GM19468 (cell line): Measurements from ENCODE around the gene LMNA.

Source experiments
- ATAC-seq: cut with Tn5 transposase; IDR thresholded peaks from one replicate; pipeline ENCODE4 v1.9.1; 2021; ENCODE audit warnings: mild to moderate bottlenecking, moderate library complexity, moderate number of reproducible peaks; ENCODE audit not compliant: unreplicated experiment; ENCODE audit errors: extremely low read depth

The LMNA gene

GRCh38 chr1:156134716-156135435, 20.4 kb downstream of the LMNA start:
- no peak for ATAC-seq

GRCh38 chr1:156135930-156136871, 21.7 kb downstream of the LMNA start:
- no peak for ATAC-seq

- no peak for ATAC-seq
Observed at GRCh38 chr1:156136970-156137483, 22.5 kb downstream of the LMNA start.

GRCh38 chr1:156138458-156138867, 24.0 kb downstream of the LMNA start:
- no peak for ATAC-seq

- ATAC-seq, result no peak
Observed at GRCh38 chr1:156140879-156141707, 26.6 kb downstream of the LMNA start.

GRCh38 chr1:156143765-156144489, 29.4 kb downstream of the LMNA start:
- ATAC-seq, result no peak

GRCh38 chr1:156144742-156145141, 30.2 kb downstream of the LMNA start:
- no peak for ATAC-seq

GRCh38 chr1:156145650-156146019, 31.1 kb downstream of the LMNA start:
- ATAC-seq, result no peak

GRCh38 chr1:156146020-156146768, 31.7 kb downstream of the LMNA start:
- no peak for ATAC-seq

- no peak for ATAC-seq
Observed at GRCh38 chr1:156146769-156147405, 32.4 kb downstream of the LMNA start.

GRCh38 chr1:156148216-156148615, 33.7 kb downstream of the LMNA start:
- no peak for ATAC-seq

- ATAC-seq, result peak; percentile 34
Observed at GRCh38 chr1:156149374-156150332, 35.1 kb downstream of the LMNA start.

GRCh38 chr1:156150333-156151011, 36.0 kb downstream of the LMNA start:
- no peak for ATAC-seq

- no peak for ATAC-seq
Observed at GRCh38 chr1:156151093-156151688, 36.7 kb downstream of the LMNA start.

GRCh38 chr1:156152628-156153027, 38.1 kb downstream of the LMNA start:
- ATAC-seq, result no peak

- no peak for ATAC-seq
Observed at GRCh38 chr1:156153362-156153761, 38.9 kb downstream of the LMNA start, which contains the start of gene SEMA4A. Gene SEMA4A, plus strand, starts transcription at chr1:156153585. Its CDS starts 994 bp downstream, at chr1:156154579.
